Fibroblast of lung (primary cell): ENCODE results near the gene MRS2. TPM values are rescaled to one million over a fixed set of nuclear protein-coding genes. Genes with fewer than 3 reads are reported as not detected.

ENCODE experiments used
- DNase-seq, 2 donors: peaks; one replicate each; pipeline versions ENCODE4 v3.0.0 to v3.0.0-alpha.2; 2010; ENCODE audit warnings: low read depth in 2 of 2
- H2AFZ ChIP-seq: 2 replicates; pipeline ENCODE4 v1.5.1; 2012; ENCODE audit warnings: low read length, control low read depth, inconsistent platforms
- H3K27ac ChIP-seq: 2 replicates; pipeline ENCODE4 v1.5.1; 2011; ENCODE audit warnings: low read length, control low read depth; ENCODE audit not compliant: insufficient read depth
- H3K27me3 ChIP-seq: 2 replicates; pipeline ENCODE4 v1.5.1; 2011; ENCODE audit warnings: mild to moderate bottlenecking, low read length; ENCODE audit not compliant: control insufficient read depth, insufficient read depth
- H3K36me3 ChIP-seq: 2 replicates; pipeline ENCODE4 v1.5.1; 2011; ENCODE audit warnings: low read length; ENCODE audit not compliant: control insufficient read depth, insufficient read depth
- H3K4me1 ChIP-seq: 2 replicates; pipeline ENCODE4 v1.5.1; 2011; ENCODE audit warnings: low read length; ENCODE audit not compliant: control insufficient read depth, insufficient read depth; ENCODE audit errors: extremely low read depth
- H3K4me2 ChIP-seq: 2 replicates; pipeline ENCODE4 v1.5.1; 2011; ENCODE audit warnings: low read length, control low read depth; ENCODE audit not compliant: insufficient read depth; ENCODE audit errors: extremely low read depth
- H3K4me3 ChIP-seq, 4 experiments: fragments of 200-600 bp in 1 of 4; sonication (generic) in 1 of 4; replicated peaks in 1 of 4; 2 replicates each; pipeline ENCODE4 v1.5.1; 2011 to 2016; ENCODE audit warnings: low read length in 4 of 4, low read depth in 3 of 4, mild to moderate bottlenecking in 3 of 4, control low read depth in 2 of 4, inconsistent platforms in 1 of 4, mixed read lengths in 1 of 4; ENCODE audit not compliant: insufficient read depth in 1 of 4; ENCODE audit errors: control extremely low read depth in 1 of 4
- H3K79me2 ChIP-seq: 2 replicates; pipeline ENCODE4 v1.5.1; 2012; ENCODE audit warnings: mild to moderate bottlenecking, low read length, inconsistent platforms; ENCODE audit not compliant: control insufficient read depth, insufficient read depth
- H3K9ac ChIP-seq: 2 replicates; pipeline ENCODE4 v1.5.1; 2011; ENCODE audit warnings: mild to moderate bottlenecking, low read length, control low read depth; ENCODE audit not compliant: insufficient read depth
- H3K9me3 ChIP-seq: 2 replicates; pipeline ENCODE4 v1.5.1; 2012; ENCODE audit warnings: low read depth, low read length; ENCODE audit not compliant: control insufficient read depth, insufficient read depth
- H4K20me1 ChIP-seq: 2 replicates; pipeline ENCODE4 v1.5.1; 2011; ENCODE audit warnings: low read length; ENCODE audit not compliant: control insufficient read depth, insufficient read depth; ENCODE audit errors: extremely low read depth
- CTCF ChIP-seq, 2 donors: IDR thresholded peaks in 1 of 2; conservative IDR thresholded peaks in 1 of 2; 1 replicate in 1 of 2; 2 replicates in 1 of 2; pipeline ENCODE4 v1.5.1; 2011 to 2012; ENCODE audit warnings: low read length in 2 of 2, control low read depth in 1 of 2, inconsistent platforms in 1 of 2, low read depth in 1 of 2, mild to moderate bottlenecking in 1 of 2
- EZH2 ChIP-seq: IDR thresholded peaks from 2 replicates; pipeline ENCODE4 v1.5.1; 2012; ENCODE audit warnings: low read length, control low read depth, mild to moderate bottlenecking; ENCODE audit errors: missing control alignments
- polyA plus RNA-seq, 2 donors: library from polyadenylated mRNA; depleted of rRNA in 1 of 2; stranded (reverse) in 1 of 2; unstranded in 1 of 2; fragments of >200 nt; gene quantifications; 2 replicates each; pipeline ENCODE4 v1.2.1, GENCODE V29; 2011 to 2012; ENCODE audit warnings: missing spikeins in 1 of 2
- total RNA-seq: library from RNA; depleted of rRNA; stranded (reverse); fragments of >200 nt; gene quantifications from 2 replicates; pipeline ENCODE4 v1.2.1, GENCODE V29; 2014

The MRS2 gene
- total and polyA plus RNA-seq, 2 donors (not counting 1 experiment from before 2014, with no cell fraction given): 12.6 to 19.9 TPM

- H3K9me3 ChIP-seq: no peaks in the 10 kb centered on the region
- no peak overlapping the region for H3K4me2 ChIP-seq
- no peaks in the 10 kb centered on the region for H4K20me1 ChIP-seq
- peaks cover 12% of the 10 kb centered on the region for H3K27me3 ChIP-seq
- H3K4me3 ChIP-seq: no peak overlapping the region
- no peak overlapping the region for H3K9ac ChIP-seq
- H2AFZ ChIP-seq: no peak overlapping the region
- H3K79me2 ChIP-seq: no peaks in the 10 kb centered on the region
- no peak overlapping the region for H3K27ac ChIP-seq
- no peaks in the 10 kb centered on the region for H3K4me1 ChIP-seq
- no peak for TF ChIP-seq CTCF (conservative IDR thresholded peaks at IDR 0.05 in 1 of 2, IDR thresholded peaks at IDR 0.05 in 1 of 2; ENCODE audit: low read depth in 1 of 2, low read length in 2 of 2)
- TF ChIP-seq EZH2: no peak
- no peaks in the 10 kb centered on the region for H3K36me3 ChIP-seq
- DNase-seq: no peak
Measured at GRCh38 chr6:24356310-24356973, 46.3 kb upstream of the MRS2 start.

GRCh38 chr6:24357336-24358218 is 45.2 kb upstream of the MRS2 start, which contains the start of gene DCDC2:
Gene DCDC2, minus strand, starts transcription at chr6:24358059. Its CDS starts 309 bp downstream, at chr6:24357750.
- no peaks in the 10 kb centered on the region for H3K9me3 ChIP-seq
- TF ChIP-seq CTCF (conservative IDR thresholded peaks at IDR 0.05 in 1 of 2, IDR thresholded peaks at IDR 0.05 in 1 of 2; ENCODE audit: low read depth in 1 of 2, low read length in 2 of 2): no peak
- no peak for TF ChIP-seq EZH2
- H3K4me2 ChIP-seq: peak within 1 kb of the TSS; percentile 59
- DNase-seq: peak; percentile 13 to 21
- H3K4me3 ChIP-seq: peak within 1 kb of the TSS in 2 of 4 experiments; percentile 17 to 35
- no peak within 1 kb of the TSS for H3K27ac ChIP-seq
- peaks cover 12% of the 10 kb centered on the region for H3K27me3 ChIP-seq
- H2AFZ ChIP-seq: peak within 1 kb of the TSS; percentile 49
- H4K20me1 ChIP-seq: no peaks in the 10 kb centered on the region
- no peaks in the 10 kb centered on the region for H3K36me3 ChIP-seq
- H3K9ac ChIP-seq: peak within 1 kb of the TSS; percentile 7
- no peaks in the 10 kb centered on the region for H3K4me1 ChIP-seq
- H3K79me2 ChIP-seq: no peaks in the 10 kb centered on the region

- H4K20me1 ChIP-seq: no peaks in the 10 kb centered on the region
- no peaks in the 10 kb centered on the region for H3K36me3 ChIP-seq
- H3K27ac ChIP-seq: no peak overlapping the region
- H3K9me3 ChIP-seq: no peaks in the 10 kb centered on the region
- H3K79me2 ChIP-seq: no peaks in the 10 kb centered on the region
- H3K4me2 ChIP-seq: peak overlapping the region; percentile 59
- TF ChIP-seq CTCF (conservative IDR thresholded peaks at IDR 0.05 in 1 of 2, IDR thresholded peaks at IDR 0.05 in 1 of 2; ENCODE audit: low read depth in 1 of 2, low read length in 2 of 2) (no peak), EZH2 (no peak)
- H3K4me3 ChIP-seq: peak overlapping the region in 1 of 4 experiments; percentile 35
- no peak overlapping the region for H3K9ac ChIP-seq
- no peak for DNase-seq
- H2AFZ ChIP-seq: no peak overlapping the region
- no peaks in the 10 kb centered on the region for H3K4me1 ChIP-seq
- peaks cover 12% of the 10 kb centered on the region for H3K27me3 ChIP-seq
Measured at GRCh38 chr6:24358219-24358821, 44.4 kb upstream of the MRS2 start.
